Daoy (cell line): ENCODE data around the gene ADAMTSL3. TPM values are rescaled to one million over a fixed set of nuclear protein-coding genes. Genes with fewer than 3 reads are reported as not detected.
"Not testable (repeated sequence)": the region's sequence is repeated elsewhere in the genome, so short reads cannot be mapped to it uniquely, and the experiment has no call there.

Source experiments
- DNase-seq: peaks from one replicate; pipeline ENCODE4 v3.0.0-alpha.2; 2015; ENCODE audit warnings: low read depth
- total RNA-seq: library from RNA; depleted of rRNA; stranded (reverse); fragments of >200 nt; shearing (Covaris generic); gene quantifications from 2 replicates; pipeline ENCODE4 v1.2.3, GENCODE V29; 2014

Gene ADAMTSL3
- total RNA-seq, 1 experiment from 2014 or later, result 0.34 TPM

DNA sequence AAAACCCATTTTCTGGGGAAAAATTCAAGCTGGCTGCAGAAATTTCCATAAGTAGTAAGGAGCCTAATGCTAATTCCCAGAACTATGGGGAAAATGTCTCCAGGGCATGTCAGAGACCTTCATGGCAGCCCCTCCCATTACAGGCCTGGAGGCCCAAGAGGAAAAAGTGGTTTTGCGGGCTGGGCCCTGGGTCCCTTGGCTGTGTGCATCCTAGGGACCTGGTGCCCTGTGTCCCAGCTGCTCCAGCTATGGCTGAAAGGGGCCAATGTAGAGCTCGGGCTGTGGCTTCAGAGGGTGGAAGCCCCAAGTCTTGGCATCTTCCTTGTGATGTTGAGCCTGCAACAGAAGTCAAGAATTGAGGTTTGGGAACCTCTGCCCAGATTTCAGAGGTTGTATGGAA lies 48.4 kb downstream of the ADAMTSL3 start:
- not testable (repeated sequence) for DNase-seq

DNA sequence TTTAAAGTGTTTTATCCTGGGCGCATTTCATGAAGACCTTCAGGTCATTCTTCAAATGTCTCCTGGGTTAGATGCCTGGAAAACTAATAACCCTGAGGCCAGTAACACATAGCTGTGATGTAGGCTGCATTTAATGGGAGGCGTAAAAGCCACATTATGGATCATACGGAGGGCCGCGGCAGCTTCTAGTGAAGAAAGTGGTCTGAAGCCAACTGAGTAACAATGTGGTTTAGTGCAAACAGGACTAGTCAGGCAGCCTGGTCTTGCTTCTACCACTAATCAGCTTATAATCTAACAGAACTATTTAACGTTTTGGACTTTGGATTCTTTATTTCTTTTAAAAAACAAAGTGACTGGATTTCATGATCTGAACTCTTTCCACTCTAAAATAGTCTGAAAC lies 54.4 kb downstream of the ADAMTSL3 start:
- DNase-seq, result no peak

DNA sequence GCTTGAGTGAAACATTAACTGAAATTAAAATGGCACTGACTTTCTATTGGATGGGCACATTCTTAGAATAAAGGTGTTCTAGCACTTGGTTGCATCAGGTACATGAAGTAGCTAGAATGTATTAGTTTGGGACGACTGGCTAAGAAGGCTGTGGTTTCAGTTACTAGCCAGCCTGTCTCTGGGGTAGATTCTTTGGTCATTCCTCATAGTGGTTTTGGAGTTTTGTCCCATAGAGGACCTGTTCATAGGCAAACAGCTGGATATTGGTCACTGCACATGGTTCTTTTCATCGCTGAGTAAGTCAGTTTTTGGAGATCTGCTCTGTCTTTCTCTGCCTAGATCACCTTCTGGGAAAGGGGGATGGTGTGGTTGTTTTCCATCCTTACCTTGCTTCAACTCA lies 55.3 kb downstream of the ADAMTSL3 start:
- no peak for DNase-seq

DNA sequence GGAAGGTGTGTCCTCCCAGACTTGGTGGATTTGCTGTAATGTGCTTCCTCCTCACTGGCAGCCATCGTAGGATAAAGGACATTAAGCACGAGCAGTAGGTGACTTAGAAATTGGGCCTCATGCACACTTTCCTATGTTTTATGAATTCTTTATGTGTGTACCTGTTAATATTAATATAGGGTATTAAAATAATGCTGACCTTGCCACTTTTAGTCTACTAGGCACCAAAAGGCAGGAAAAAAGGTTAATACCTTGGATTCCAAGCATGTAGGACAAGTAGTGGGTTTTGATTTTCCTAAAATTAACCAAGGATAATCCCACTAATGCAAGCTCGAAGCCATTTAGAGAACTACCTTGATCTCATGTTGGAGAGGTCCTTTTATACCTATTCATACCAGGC lies 55.9 kb downstream of the ADAMTSL3 start:
- no peak for DNase-seq

DNA sequence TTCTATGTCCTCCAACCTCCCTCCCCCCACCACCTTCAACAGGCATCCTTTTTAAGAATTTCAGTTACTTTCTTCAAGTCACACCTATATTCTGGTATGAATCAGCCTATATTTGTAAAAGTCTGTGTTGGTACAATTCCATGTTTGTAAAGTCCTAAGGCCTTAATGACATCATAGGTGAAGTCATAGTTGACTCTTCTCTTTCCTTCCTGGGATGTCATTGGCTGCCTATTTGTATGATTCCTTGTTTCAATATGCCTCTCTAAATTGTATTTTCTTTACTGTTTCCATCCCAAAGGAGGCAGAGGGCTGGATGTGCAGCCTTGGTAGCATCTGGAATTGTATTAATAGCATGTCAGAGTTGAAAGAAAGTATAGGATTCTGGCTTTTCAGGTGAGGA lies 56.5 kb downstream of the ADAMTSL3 start:
- no peak for DNase-seq

DNA sequence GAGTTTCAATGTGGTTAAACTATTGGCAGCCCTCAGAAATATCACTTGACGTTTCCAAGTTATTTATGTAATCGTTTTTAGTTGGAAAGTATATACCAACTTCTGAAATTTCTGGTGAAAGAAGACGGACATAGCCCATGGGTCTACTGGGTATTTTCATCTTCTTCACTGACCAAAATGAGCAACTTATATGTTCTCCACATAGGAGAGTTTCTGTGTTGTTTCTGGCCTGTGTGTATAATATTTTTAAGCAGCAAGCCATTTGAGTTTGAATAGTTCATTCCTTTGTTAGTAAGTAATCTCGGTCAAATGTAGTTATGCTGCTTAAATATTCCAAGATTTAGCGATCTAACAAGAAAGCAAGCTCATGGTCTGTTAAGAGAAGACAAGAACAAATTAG lies 57.3 kb downstream of the ADAMTSL3 start:
- no peak for DNase-seq

DNA sequence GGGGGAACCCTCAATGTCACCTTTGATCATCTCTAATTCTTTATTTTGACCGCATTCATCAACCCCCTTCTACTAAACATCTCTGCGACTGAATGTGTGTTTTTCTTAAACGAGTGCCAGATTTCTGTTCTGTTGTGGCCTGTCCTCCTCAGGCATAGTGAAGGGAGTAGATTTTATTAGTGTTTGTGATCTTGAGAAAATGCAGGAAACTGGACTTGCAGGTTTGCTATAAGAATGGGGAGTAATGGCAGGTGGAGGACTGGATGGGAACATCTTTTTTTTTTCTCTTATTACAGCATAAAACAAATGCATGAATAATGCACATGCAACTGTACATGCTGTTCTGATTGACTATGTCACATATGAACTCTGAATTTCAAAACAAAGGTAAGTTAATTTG lies 59.3 kb downstream of the ADAMTSL3 start:
- no peak for DNase-seq

DNA sequence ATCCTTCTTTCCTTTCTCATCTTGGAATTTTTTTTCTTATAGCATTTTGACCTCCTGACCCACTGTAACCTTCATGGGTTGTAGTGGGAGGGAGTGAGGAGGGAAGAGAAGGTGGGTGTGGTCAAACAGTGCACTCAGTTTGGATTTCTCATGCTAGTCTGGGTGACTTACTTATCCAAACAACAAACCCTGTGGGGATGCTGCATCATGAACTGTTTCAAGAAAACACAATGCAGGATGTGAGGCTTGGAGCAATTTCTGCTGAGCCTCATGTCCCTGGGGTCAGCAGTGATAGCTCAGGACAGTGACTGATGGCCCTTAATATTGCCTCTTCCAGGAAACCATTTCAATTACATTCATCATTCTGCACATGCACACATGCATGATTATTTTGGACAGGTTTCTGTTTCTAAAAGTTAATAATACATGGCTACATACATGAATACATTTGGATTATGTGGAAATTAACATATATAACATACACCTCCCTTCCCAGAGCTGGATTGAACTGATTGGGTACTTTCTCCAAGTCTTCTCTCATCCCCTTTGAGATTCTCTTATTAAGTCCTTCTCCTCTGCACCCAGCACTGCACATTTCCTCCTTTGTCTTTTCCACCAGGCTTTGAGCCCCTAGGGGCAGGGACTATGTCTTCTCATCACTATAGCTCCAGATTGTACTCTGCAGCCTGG lies 61.2 kb downstream of the ADAMTSL3 start:
- no peak for DNase-seq

DNA sequence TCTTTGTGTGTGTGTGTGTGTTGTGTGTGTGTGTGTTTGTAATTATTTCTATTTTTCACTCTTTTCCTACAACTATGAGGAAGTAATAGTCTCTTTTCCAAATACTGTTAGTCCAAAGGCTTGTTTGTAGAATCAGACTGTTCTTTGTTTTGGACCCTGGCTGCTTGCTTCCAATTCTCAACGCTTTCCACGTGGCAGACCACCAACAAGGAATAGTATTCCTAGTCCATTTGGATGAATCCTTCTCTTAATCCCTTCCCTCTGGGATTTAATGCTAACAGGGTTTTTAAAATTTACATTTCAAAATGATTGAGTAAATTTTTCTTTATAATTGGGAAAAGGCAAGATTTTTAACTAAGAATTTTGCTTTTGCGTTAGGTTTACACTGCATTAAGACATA lies 62.7 kb downstream of the ADAMTSL3 start:
- DNase-seq, result no peak

DNA sequence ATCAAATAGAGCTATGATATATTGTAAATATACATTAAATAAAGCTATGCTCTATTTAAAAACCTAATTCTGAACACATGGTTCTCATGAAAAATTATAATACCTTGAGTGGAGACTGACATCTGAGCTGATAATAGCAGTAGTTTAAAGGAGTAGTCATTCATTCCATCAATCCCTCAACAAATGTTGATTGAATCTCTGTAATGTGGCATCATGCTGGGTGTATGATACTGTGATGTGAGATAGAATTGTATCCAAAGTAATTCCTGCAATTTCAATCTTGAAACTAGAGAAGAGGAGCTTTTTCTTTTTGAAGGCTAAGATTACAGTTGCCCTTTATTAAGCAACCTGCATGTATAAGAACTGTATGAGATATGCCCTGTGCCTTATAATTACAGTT lies 63.1 kb downstream of the ADAMTSL3 start:
- DNase-seq, result no peak

DNA sequence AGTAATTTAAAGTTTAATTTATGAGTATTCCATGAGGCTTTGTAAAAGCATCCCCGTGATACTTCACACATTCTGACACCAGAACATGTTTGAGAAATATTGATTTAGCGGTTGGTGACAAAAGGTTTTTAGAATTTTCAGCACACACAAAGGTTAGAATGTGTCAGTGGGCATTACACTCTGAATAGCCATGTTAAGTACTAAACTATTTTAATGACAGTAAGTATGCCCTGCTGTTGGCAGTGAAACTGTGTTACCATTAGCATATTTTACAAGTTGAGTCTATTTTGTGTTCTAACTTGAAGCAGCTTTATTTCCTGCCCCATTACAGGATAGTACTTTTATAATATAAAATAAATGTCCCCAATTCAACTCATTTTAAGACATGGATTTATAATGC lies 66.5 kb downstream of the ADAMTSL3 start:
- no peak for DNase-seq

DNA sequence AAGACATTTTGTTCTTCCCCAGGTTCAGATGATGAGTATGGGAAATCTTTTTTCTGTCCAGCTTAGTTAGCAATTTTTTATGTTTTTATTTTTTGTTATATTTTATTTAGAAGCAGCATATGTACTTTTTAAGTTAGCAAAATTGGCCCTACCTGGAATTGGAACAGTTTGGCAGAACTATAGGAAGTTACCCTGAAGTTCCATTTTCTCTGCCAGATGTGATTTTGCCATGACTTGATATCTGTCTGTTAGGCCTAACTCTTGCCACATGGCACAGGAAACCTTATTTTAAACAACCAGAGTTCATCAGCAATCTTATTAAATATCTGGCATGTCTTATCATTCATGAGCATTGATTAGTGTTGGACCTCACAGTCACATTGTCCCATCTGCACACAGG lies 67.1 kb downstream of the ADAMTSL3 start:
- DNase-seq, result no peak

DNA sequence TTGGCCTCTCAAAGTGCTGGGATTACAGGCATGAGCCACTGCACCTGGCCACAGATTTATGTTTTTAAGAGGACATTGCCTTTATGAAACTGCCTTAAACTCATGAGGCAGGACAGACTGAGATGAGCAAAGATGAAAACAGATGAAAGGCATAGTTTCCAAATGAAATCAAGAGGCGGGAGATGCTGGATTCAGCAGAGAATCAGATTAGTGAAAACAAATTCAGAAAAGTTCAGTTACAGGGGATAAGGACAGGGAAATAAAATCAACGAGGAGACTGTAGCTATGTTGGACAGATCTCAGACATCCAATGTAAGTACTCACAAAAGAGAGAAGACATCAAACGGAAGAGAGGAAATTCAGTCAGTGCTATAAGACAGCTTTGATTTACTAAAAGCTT lies 68.1 kb downstream of the ADAMTSL3 start:
- no peak for DNase-seq

DNA sequence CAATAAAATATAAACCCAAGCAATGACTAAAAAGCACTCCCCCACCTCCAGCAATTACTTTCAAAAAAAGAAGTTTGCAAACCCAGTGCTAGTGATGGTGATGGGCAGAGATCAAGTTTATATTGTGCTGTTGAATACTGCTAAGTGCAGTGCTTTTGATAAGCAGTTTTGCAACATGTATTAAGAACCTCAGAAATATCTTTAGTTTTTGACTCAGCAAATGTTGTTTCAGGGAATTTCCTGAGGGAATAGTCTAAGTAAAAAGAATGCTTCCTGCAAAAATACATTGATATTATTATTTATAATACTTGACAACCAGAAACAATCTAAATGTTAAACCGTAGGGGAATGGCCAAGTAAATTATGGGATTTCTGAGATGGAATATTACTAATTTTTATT lies 69.3 kb downstream of the ADAMTSL3 start:
- DNase-seq, result no peak

DNA sequence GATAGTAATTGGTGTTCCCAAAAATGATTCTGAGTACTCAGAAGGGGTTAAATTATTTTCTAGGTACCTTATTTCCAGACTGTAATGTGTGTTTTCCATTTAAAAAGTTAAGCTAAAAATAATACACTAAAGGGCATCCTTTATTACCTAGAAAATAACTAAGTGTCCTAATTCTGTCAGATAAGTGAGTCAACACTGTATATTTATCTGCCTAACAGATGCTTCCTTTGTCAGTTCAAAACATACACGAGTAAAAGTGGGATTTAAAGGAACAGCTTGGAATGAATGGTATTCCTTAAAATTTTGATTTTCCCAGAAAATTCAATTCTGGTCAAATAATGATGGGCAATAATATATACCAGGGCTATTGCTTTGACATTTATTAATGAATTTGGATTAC lies 78.3 kb downstream of the ADAMTSL3 start:
- no peak for DNase-seq

DNA sequence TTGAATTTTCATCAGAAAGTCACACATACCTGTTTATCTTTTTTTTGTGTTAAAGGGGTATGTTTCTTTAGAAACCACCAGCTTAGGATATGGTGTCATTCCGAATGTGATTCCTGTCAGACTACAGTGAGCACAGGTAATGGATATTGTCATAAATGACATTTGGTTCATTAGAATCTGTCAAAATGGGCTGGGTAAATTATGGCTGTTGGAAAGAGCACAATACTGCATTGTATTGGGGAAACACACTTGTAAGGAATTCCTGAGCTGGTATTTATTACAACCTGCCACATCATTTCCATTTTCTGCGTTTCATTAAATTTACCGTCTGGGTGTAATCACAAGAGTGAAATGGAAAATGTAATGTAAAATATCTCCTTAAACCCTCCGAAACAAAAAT lies 78.8 kb downstream of the ADAMTSL3 start:
- no peak for DNase-seq

DNA sequence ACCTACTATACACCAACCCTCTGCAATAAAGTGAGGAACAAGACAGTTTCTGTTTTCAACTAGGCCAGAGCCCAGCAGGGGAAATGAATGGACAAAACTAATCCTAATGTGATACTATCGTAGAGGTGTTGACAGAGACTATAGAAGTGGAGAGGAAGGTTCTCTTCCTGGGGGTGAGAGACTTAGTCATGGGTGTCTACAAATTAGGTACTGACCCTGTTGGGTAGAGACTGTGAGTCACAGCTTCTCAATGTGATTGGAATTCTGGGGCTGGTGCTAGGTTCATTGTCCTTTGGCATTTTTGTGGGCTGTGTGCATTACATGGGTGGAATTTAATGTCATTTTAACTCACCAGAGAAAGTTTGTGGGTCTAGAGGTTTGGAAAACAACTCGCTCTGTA lies 79.3 kb downstream of the ADAMTSL3 start:
- peak; percentile 86 for DNase-seq

DNA sequence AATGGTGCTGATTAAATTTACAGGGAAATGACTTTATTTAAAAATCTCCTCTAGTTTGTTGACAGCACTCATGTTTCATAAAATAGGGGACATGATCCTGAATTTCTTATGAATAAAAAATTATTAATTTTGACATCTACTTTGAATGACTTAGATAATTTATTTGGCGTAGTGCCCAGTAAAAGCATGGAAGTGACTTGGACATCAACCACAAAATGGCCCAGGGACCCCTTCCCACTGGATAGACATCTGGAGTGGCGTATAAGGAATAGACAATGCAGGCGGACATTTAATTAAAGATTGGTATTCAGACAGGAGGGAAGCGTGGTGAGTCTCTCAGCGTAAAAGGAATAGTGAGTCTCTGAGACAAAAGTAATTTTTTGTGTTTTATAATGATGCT lies 79.8 kb downstream of the ADAMTSL3 start:
- DNase-seq, result no peak

DNA sequence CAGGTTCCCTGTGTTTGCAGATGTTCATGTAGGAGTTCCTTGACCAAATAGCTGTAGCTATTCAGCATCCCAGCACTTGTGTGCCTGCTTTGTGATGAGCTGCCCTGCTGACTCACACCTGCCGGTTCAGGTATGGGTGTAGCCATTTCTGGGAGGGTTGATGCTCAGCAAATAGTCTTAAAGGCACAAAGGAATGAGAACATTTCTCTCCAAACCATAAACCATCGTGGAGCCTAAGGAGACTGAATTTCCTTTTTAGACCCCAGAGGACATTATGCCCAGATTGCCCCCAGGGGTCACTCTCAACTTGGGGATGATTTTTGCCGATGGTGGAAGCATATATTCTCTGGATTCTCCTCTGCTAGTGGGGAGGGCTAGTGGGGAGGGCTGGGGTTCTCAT lies 80.6 kb downstream of the ADAMTSL3 start:
- DNase-seq, result no peak

DNA sequence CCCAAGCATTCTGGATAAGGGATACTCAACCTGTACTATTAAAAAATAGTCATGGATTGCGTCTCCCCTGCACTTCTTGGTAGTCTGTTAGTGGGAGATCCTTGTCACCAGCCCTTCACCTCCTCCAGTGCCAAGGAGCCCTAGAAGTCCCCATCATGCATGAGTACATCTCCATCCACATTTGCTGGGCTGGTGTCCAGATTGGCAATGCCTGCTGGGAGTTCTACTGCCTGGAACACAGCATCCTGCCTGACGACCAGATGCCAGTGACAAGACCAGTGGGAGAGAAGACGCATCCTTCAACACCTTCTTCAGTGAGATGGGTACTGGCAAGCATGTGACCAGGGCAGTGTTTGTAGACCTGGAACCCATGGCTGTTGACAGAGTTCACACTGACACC lies 85.7 kb downstream of the ADAMTSL3 start:
- no peak for DNase-seq

DNA sequence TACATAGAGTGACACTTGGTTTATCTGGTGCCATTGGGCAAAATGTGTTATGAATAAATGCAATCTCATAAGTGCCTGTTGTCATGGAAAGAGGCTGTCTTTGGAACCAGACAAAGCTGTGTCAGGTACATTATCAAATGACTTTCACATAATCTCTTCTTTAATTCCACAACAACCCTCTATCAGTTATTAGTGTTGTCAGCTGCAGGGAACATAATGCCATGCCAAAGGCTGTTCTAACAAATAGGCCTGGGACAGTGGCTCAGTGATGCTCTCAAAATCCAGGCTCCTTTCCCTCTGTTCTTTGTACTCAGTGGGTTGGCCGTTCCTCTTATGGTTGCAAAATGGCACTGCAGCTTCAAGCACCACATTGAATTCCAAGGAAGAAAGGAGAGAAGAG lies 91.8 kb downstream of the ADAMTSL3 start:
- no peak for DNase-seq

DNA sequence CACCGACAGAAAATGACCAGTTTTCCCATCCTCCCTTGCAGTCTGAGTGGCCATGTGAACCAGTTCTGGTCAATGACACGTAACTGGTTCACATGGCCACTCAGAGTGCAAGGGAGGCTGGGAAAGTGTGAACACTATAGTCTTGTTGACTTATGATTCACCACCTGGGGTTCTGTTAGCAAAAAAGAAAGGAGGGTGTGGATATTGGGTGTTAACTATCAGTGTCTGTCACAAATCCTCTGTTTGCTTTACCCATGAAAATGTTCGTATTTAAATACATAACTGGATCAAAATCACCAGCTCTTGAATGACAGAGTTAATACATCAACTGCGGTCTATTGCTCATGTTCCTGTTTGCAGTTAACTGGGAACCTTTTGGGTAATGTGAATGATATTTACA lies 92.3 kb downstream of the ADAMTSL3 start:
- DNase-seq, result peak; percentile 2

DNA sequence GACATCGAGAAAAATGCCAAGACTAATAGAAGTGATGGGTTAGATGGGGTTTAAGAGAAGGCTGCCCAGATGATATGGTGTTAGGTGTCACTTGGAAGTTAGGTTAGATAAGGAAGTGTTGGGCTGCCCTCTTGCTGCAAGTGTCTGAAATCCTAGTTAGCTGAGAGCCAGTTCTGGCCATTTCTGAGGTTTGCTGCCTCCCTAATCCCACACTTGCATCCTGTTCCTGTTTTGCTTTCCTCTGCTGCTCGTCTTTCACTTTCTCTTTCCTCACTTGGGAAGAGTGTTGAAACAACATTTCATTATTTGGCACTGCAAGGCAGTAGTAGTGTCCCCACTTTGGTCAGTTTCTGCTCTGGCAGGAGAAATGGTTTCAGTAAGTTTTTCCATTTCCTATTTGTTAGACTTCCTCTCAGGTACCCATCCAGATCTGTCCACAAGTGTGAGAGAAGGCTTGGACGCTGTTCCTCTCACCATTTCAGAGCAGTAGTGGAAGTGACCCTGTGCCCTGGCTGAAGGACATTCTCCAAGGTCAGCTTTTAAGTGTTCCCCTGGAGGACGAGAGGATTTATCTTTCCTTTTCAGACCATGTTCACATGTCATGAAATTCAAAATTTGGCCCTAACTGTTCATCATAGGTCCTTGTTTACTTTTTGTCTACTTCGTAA lies 93.3 kb downstream of the ADAMTSL3 start:
- peak; percentile 42 for DNase-seq

DNA sequence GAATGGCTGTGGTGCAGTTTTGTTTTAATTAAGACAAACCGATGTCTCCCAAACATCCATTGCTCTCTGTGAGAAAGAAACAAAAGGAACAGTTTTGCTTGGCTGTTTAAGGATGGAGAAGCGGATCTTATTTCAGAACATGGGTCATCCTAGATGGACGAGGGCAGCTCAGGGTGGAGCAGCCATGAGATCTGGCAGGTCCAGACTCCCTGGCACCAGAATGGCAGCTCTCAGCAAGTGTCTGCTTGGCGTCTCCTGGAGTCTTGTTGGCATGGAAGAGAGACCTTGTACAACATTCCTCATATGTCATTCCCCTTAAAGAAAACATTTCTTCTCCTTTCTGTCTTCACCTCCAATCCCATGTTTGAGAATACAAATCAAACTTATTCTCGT lies 93.8 kb downstream of the ADAMTSL3 start:
- DNase-seq, result no peak
